DMS153 treated with DMSO at 0.1 percent for 48 hours (cell line): ENCODE measurements around the gene GALNT13.

Experiments used
- DNase-seq: peaks from one replicate; lab custom pipeline; 2025; ENCODE audit not compliant: unreplicated experiment; lab: John Stamatoyannopoulos, UW

GALNT13 gene

DNA sequence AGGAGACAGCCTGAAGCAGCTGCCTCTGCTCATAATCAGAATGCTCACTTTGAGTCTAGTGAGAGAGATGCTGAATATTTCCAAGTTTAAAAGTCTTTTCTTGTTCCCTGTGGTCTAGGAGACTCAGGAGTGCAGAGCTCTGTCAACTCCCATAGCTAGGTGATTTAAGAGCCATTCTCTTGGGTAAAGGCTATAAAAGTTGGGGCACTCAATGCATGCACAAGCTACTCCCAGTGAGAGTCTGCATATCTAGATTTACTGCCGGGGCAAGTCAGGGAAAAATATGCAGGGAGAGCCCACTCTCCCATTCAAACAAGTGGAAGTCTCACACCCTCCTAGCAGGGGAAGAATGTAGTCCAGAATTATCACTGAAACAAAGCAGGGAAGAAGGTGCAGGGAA lies 418.1 kb downstream of the GALNT13 start:
- no peak for DNase-seq

DNA sequence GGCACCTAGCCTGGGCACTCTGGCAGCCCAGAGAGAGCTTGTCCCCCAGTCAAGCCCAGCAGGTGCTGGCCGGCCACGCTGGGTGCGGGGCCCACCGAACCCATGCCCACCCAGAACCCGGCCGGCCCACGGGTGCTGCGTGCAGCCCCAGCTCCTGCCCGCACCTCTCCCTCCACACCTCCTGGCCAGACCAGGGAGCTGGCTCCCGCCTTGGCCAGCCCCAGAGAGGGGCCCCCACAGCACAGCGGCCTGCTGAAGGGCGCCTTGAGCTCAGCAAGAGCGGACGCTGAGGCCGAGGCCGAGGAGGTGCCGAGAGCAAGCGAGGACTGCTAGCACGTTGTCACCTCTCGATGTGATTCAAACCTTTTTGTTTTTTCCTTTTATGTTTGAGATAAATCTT lies 419.8 kb downstream of the GALNT13 start:
- no peak for DNase-seq

DNA sequence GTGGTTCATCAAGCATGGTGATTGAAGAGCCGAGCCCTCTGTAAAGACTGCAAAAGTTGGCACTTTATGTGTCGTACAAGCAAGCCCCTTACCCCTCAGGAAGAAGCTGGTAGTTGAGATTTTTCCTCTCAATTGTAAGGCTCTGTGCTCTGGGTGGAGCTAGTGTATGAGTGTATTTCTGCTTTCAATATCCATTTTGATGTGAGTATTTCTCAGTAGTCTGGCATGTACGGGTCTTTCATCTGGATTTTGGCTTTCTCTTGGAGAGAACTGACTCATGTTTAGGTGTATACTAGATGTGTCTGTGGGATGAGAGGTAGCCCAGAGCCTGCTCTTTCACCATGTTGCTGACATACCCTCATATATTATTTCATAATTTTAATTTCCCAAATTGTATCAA lies 420.2 kb downstream of the GALNT13 start:
- no peak for DNase-seq

DNA sequence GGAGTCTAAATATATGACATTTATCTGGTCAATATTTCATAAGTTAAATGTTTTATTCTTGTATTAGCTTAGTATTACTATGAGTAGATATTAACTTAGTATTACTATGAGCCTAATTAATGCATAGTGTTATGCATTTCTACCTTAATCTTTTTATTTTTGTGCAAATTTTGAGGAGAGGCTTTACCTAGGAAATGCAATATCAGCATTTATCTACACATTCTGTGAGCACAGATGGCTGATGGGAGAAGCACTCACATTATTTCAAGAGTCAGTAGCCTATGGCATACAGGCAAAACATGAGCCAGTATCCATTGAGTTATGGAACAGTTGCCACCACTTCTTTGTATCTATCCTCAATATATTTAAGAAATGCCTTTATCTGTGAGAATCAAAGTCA lies 422.1 kb downstream of the GALNT13 start:
- no peak for DNase-seq

DNA sequence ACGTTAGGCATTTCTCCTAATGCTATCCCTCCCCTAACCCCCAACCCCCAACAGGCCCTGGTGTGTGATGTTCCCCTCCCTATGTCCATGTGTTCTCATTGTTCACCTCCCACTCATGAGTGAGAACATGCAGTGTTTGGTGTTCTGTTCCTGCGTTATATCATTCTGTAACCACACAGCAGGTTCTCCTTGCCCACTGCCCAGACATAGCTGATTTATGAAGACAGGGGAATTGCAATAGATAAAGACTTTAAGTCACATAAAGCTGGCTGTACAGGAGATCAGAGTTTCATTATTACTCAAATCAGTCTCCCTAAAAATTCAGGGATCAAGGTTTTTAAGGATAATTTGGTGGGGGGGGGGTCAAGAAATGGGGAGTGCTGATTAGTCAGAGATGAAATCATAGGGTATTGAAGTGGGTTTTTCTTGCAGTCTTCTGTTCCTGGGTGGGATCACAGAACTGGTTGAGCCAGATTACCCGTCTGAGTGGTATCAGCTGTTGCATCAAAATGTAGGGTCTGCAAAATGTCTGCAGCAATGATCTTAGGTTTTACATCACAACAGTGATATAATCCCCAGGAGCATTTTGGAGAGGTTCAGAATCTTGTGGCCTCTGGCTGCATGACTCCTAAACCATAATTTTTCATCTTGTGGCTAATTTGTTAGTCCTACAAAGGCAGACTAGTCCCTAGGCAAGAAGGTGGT lies 434.7 kb downstream of the GALNT13 start:
- no peak for DNase-seq

DNA sequence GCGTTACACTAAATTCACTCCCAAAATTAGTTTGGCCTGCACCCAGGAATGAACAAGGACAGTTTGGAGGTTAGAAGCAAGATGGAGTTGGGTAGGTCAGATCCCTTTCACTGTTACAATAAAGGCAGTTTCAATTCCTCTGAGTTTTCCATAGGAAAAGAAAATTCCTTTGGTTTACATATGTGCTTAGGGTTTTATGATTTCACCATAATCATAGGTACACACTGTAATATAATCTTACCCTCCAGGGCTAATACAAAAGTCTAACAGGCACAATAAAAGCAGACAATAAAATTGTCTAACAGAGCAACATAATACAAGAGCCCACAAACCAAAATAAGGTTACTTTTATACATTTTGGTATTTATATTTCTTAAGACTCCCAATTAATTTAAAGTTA lies 435.3 kb downstream of the GALNT13 start:
- DNase-seq = no peak

DNA sequence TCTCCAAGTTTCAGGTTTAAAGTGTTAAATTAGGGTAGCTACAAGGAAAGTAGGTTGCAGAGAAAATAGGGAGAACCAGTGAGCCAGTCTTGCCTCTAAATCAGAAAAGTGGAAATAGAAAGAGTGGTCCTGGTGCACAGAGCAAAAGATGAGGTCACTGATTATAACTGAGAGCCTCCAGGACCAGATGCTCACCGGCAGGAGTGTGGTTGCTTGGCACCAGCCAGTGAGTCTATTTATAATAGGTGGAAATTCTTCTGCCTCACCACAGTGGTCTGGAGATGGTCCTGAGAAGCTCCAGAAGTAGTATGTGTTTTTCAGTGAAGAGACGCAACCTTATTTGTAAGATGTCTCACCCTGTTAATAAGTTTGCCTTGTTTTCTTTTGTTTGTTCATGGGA lies 452.9 kb downstream of the GALNT13 start:
- no peak for DNase-seq

DNA sequence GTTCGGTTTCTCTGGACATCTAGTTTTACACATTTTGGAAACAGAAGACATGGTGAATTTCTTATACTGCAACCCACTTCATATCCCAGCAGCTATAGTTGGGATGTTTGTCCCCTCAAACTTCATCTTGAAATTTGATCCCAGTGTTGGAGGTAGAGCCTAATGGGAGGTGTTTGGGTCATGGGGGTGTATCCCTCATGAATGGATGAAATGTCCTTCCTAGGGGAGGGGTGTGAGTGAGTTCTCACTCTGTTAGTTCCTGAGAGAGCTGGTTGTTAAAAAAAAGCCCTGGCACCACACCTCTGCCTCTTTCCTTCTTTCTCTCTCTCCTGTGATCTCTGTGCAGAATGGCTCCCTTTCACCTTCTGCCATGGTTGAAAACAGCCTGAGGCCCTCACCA lies 457.8 kb downstream of the GALNT13 start:
- DNase-seq = no peak

DNA sequence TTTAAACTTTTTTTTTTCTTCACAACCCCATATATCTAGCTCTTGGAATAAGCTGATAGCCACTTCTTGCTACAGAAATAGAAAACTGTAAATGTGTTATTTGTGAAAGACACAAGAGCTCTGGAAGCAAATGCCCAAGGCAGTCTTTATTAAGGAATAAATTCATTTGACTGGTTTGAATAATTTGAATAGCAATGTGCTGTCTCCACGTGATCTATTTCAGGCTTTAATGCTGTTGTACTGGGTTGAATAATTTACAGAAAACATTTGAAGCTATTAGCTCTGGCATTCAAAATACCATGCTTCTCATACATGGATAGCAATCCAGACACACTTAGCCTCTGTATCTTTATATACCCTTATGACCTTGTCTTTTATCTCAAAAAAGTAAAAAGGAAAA lies 460.1 kb downstream of the GALNT13 start:
- DNase-seq = no peak

DNA sequence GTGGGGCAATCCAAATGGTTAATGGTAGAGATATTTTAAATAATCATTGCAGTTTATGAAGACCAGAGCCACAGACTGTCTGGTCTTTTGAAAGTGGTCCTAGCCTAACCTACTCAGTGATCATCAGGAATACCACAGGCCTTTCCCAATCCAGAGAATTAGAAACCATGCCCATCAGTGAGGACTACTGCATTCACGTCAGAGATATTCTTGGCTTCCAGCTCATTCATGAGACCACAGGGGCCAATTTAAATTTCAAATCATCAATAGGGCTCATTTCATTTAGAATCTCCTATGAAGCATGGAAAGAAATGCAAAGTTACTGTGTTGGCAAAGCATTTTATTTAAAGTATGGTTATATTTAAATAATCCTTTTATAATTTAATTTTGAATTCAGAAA lies 464.5 kb downstream of the GALNT13 start:
- no peak for DNase-seq

DNA sequence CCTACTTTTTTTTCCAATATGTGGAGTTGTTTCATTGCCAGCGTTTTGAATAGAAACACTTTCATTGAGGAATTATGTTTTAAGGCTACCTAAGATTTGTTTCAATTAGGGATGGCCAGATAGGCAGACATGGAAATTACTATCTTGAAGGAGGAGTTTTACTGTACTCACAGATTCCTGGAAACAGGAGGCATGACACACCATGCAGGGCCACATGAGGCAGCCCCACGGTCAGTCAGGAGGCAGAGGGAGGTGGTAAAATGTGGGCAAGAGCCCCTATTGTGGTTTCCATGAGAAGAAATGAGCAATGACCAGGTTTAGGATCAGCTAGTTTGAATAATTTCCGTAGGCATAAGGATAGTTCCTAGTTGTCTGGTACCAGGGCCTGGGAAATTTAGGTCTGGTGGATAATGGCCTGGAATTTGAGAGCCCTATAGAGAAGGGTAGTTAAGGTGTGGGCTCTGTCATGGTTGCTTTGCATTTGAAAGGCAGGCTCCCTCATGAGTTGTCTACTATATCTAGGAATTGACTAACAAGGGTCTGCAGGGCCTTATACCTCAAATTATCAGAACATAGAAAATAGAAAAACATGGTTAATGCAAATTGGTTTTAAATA lies 466.7 kb downstream of the GALNT13 start:
- no peak for DNase-seq

DNA sequence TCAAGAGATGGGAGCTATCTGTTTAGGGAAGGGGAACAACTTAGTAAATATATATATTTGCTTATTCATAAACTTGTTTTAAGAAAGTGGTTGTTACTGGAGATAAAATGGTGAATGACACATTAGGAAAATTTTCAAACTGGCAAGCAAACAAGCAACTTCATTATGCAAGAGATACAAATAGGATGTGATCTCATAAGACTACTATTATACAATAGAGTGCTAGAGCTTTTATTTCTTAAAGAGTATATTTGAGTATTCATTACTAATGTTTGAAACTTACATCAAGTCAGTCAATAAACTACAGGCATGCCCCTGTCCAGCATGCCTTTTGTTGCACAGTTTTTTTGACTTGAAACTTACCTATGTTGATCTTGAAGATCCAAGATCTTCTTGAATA lies 471.6 kb downstream of the GALNT13 start:
- DNase-seq = no peak

DNA sequence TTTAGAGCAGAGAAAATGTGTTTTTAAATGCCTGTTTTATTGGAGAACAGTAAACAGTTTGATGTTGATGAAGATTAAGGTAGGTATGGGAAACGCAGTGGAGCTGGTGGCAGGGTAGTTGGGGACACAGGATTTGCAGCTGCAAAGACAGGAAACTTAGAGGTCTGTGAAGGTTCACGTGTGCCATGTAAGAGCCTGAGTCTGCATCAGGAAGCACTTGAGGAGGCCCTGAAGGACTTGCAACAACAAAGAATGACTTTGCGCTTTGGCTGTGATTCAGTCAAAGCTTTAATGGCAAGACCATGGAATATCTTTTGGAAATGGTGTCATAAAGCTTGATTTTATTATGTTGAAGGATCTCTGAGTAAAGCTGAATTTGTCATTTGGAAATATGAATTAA lies 479.2 kb downstream of the GALNT13 start:
- no peak for DNase-seq

DNA sequence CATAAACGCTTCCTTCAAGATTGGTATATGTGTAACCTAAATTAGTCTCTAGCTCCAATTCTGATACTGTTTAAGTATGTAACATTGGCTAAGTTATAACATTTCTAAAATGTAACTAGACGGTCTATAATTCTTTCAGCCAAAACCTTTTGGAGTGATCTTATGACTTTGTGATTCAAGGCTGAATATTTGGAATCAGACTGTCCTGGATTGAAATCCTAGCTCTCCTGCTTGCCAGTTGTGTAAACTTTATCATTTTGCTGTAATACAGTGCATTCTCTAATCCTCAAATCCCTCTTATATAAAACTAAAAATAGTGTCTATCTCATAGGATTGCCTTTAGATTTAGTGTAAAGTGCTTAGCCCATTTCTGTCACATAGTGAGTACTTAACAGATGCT lies 489.6 kb downstream of the GALNT13 start:
- no peak for DNase-seq

DNA sequence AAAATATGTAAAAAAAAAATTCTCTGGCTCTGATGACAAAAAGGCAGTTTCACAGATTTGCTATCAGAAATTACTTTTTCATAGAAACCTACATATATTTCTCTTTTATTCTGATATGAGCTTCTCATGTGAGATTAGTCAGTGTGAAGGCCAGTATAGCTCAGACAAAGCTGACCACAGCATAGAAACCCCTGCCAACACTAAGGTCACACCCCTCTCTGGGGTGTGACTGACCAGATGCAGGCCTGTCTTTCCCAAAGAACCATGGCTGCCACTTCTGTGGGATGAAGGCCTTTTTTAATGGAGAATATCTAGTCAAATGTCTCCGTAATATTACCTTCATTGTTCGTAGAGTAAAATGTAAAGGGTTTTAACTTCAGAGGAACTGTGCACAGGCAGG lies 496.4 kb downstream of the GALNT13 start:
- DNase-seq = no peak

DNA sequence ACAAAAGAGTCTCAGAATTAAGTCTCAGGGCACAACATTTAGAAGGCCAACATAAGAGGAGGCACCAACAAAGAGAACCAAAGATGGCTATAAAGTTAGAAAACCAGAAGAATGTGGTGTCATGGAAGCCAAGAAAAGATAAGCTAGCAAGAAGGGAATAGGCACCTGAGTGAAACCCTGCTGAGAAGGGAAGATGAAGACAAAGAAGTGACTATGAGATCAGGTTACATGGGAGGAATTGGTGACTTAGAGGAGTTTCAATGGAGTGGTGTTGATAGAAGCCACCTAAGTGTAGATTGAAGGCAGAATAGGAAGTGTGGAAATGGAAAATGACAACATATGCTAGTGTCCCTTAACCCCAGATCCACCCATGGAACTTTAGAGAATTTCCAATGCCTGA lies 499.2 kb downstream of the GALNT13 start:
- no peak for DNase-seq

DNA sequence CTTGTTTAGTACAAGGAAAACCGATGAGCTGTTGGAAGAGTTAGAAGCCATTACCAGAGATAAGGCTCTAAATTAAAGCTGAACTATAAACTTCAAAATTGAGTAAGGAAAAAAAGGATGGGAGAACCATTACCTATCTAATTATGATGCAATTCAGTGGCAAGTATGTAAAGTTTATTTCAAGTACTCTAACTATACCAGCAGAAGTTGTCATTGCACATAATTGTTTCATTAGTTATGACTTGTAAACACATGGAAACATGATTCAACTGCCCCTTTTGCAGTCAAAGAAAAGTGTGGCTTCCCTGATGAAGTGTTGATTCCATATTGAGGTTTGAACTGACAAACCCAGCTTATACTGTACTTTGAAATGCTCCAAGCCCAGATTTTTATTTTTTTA lies 502.7 kb downstream of the GALNT13 start:
- DNase-seq = no peak

DNA sequence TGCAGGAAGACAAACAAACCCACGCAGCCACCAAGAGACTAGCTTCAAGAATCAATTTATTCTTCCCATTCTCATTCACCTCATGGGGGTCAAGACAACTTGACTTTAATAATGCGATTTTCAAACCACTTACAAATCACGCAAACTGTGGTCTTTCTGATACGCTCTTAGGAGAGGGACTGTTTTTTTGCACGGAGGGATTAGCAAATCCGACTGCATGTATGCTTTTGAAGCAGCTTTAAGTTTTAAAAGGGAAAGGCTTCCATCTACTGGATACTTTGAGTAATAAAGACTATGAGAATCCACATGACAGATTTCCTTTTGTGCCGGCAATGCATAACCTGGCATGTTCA lies 503.8 kb downstream of the GALNT13 start:
- DNase-seq = peak; percentile 69

DNA sequence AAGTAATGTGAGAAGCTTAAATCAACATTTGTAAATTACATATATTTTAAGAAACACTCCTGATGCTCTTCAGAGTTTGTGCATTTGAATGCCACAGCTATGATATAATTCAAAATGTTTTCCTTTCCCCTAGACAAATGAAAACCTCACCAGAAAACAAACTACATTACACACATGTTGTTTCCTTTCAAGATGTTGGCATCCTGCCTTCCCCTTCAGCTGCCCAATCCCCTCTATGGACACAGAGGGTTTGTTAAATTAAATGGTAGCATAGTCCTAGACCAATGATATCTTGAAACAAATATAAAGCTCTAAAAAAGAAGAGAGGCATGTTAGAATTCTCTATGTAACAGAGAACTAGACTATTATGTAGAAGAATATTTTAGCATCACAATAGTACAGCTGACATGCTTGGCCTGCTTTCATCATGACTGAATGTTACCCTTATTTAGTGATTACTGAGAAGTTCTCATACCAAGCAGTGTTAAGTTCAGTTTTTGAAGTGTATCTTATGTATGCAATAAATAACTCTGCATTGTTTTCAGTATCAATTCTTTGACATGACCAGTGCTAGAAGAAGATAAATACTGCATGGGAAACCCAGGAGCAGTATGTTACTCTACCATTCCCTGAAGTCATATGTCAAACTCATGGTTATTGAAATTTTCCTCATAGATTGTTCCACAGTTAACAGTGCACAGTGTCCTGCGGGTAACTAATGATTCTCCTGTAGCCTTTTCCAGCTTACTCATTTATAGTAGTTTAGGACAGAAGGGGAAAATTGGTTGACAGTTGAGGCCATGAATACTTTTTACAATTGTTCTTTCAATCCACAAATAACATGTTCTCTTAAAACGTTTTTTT lies 510.4 kb downstream of the GALNT13 start:
- no peak for DNase-seq

DNA sequence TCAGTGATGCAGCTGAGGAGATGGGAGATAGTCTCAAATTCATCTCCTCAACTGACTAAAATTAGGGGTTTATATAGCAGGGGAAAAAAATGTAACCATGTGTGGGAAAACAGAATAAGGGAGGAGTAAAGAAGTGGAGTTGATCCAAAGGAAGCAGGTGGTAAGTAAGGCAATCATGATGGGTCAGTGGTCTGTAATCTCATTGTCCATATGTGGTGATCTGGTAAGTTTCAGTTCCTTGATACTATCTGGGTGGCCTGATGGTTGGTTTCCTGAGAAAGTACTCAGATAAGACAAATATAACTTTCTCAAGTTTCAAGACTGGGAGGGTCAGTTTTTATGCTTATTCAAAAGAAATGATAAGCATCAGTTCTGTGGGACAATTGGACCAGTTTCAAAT lies 514.5 kb downstream of the GALNT13 start:
- DNase-seq = no peak

DNA sequence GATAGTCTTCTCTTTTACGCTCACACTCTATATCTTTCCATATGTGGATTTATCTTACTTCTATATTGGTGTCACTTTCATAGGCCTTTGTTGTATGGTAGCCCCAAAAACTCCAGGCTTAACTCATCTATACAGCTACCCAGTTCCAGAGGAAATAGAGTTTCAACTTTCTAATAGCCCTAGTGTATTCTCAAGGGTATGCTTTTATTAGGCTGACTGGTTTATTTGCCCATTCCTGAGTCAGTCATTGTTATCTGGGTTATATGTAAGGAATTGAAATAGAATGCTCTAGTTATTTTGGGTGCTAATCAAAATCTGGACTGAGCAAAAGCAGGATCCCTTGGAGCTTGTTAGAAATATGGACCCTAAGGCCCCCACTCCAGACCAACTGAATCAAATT lies 519.3 kb downstream of the GALNT13 start:
- DNase-seq = no peak

DNA sequence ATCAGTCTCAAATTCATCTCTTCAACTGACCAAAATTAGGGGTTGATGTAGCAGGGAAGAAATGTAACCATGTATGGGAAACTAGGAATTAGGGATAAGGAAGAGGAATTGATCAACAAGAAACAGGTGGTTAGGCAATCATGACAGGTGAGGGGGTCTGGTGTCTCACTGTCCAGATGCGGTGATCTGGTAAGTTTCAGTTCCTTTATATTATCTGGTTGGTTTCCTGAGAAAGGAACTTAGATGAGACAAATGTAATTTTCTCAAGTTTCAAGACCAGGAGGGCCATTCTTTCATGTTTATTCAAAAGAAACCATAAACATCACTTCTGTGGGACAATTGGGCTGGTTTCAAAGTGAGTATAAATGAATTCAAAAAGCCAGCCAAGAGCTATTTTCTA lies 520.5 kb downstream of the GALNT13 start:
- DNase-seq = no peak
